Osteoblast (primary cell): Measurements from ENCODE around the gene MST1. TPM values are rescaled to one million over a fixed set of nuclear protein-coding genes. Genes with fewer than 3 reads are reported as not detected.
"Not testable (repeated sequence)": the region's sequence is repeated elsewhere in the genome, so short reads cannot be mapped to it uniquely, and the experiment has no call there.

Source experiments
- DNase-seq: peaks from one replicate; pipeline ENCODE4 v3.0.0; 2011; ENCODE audit warnings: low spot score, mixed read lengths; ENCODE audit not compliant: insufficient read length; ENCODE audit errors: missing footprints
- H2AFZ ChIP-seq: 2 replicates; pipeline ENCODE4 v1.6.0; 2011; ENCODE audit warnings: mild to moderate bottlenecking, low read length
- H3K27ac ChIP-seq: 2 replicates; pipeline ENCODE4 v1.5.1; 2011; ENCODE audit warnings: mild to moderate bottlenecking, low read depth, low read length, moderate library complexity
- H3K27me3 ChIP-seq: 2 replicates; pipeline ENCODE4 v1.6.0; 2012; ENCODE audit warnings: mild to moderate bottlenecking, control low read depth, inconsistent platforms, low read length, moderate library complexity; ENCODE audit not compliant: insufficient read depth
- H3K36me3 ChIP-seq: 2 replicates; pipeline ENCODE4 v1.5.1; 2011; ENCODE audit warnings: mild to moderate bottlenecking, low read length, control low read depth, moderate library complexity; ENCODE audit not compliant: insufficient read depth
- H3K4me1 ChIP-seq: 2 replicates; pipeline ENCODE4 v1.5.1; 2011; ENCODE audit warnings: mild to moderate bottlenecking, low read length, control low read depth, moderate library complexity; ENCODE audit not compliant: insufficient read depth
- H3K4me2 ChIP-seq: 2 replicates; pipeline ENCODE4 v1.6.0; 2011; ENCODE audit warnings: mild to moderate bottlenecking, low read length; ENCODE audit not compliant: insufficient read depth
- H3K4me3 ChIP-seq: fragments of 200-600 bp; sonication (generic); 3 replicates; pipeline ENCODE4 v1.5.1; 2012; ENCODE audit warnings: mild to moderate bottlenecking, low read length, inconsistent platforms; ENCODE audit not compliant: insufficient read depth
- H3K79me2 ChIP-seq: 2 replicates; pipeline ENCODE4 v1.6.0; 2012; ENCODE audit warnings: mild to moderate bottlenecking, low read length, control low read depth, inconsistent platforms; ENCODE audit not compliant: insufficient read depth
- H3K9me3 ChIP-seq: 2 replicates; pipeline ENCODE4 v1.5.1; 2011; ENCODE audit warnings: low read depth, low read length, control low read depth
- H4K20me1 ChIP-seq: 2 replicates; pipeline ENCODE4 v1.6.0; 2012; ENCODE audit warnings: mild to moderate bottlenecking, low read length, control low read depth; ENCODE audit not compliant: insufficient read depth
- CTCF ChIP-seq: IDR thresholded peaks from 2 replicates; pipeline ENCODE4 v1.5.1; 2011; ENCODE audit warnings: mild to moderate bottlenecking, low read depth, low read length, moderate library complexity; ENCODE audit errors: extremely low read depth
- total RNA-seq: library from RNA; depleted of rRNA; stranded (reverse); fragments of >200 nt; gene quantifications from 2 replicates; pipeline ENCODE4 v1.2.3, GENCODE V29; 2012

The MST1 gene
- total RNA-seq, 1 donor = 6.9 TPM

- H3K27me3 ChIP-seq, H3K9me3 ChIP-seq, DNase-seq, H3K27ac ChIP-seq, H2AFZ ChIP-seq, H3K4me1 ChIP-seq, H4K20me1 ChIP-seq, H3K4me2 ChIP-seq, H3K79me2 ChIP-seq, H3K4me3 ChIP-seq: not testable (repeated sequence)
- peaks cover 38% of the 10 kb centered on the region for H3K36me3 ChIP-seq
Observed at GRCh38 chr3:49684453-49684852, 4.8 kb downstream of the MST1 start.

- Histone ChIP-seq H3K9me3 (no peaks in the 10 kb centered on the region), H3K27ac (no peak overlapping the region), H2AFZ (no peak overlapping the region), H3K4me2 (no peak overlapping the region), H4K20me1 (peaks cover 11% of the 10 kb centered on the region), H3K27me3 (no peaks in the 10 kb centered on the region), H3K4me3 (no peak overlapping the region), H3K4me1 (no peaks in the 10 kb centered on the region), H3K36me3 (peaks cover 50% of the 10 kb centered on the region), H3K79me2 (no peaks in the 10 kb centered on the region)
- no peak for TF ChIP-seq CTCF
- no peak for DNase-seq
Observed at GRCh38 chr3:49683162-49683561, 6.1 kb downstream of the MST1 start.

GRCh38 chr3:49681543-49681942, 7.7 kb downstream of the MST1 start:
- H3K9me3 ChIP-seq = no peaks in the 10 kb centered on the region
- no peak overlapping the region for H3K4me2 ChIP-seq
- no peak overlapping the region for H3K27ac ChIP-seq
- peaks cover 2% of the 10 kb centered on the region for H3K79me2 ChIP-seq
- H3K36me3 ChIP-seq = peaks cover 67% of the 10 kb centered on the region
- H3K4me3 ChIP-seq = no peak overlapping the region
- H3K4me1 ChIP-seq = no peaks in the 10 kb centered on the region
- H2AFZ ChIP-seq = no peak overlapping the region
- no peak for DNase-seq
- TF ChIP-seq CTCF = no peak
- H4K20me1 ChIP-seq = peaks cover 14% of the 10 kb centered on the region
- no peaks in the 10 kb centered on the region for H3K27me3 ChIP-seq

- H2AFZ ChIP-seq = no peak overlapping the region
- DNase-seq = no peak
Observed at GRCh38 chr3:49681232-49681522, 8.1 kb downstream of the MST1 start.

More at GRCh38 chr3:49681232-49681522, 8.1 kb downstream of the MST1 start:
- Histone ChIP-seq H3K27me3 (no peaks in the 10 kb centered on the region), H3K4me2 (no peak overlapping the region), H3K79me2 (peaks cover 5% of the 10 kb centered on the region), H3K4me3 (no peak overlapping the region), H4K20me1 (peaks cover 16% of the 10 kb centered on the region), H3K36me3 (peaks cover 70% of the 10 kb centered on the region), H3K9me3 (no peaks in the 10 kb centered on the region), H3K27ac (no peak overlapping the region), H3K4me1 (no peaks in the 10 kb centered on the region)
- no peak for TF ChIP-seq CTCF
